IMR-90 (cell line): ENCODE measurements around the gene WEE1. TPM values are rescaled to one million over a fixed set of nuclear protein-coding genes. Genes with fewer than 3 reads are reported as not detected.

Experiments
- ATAC-seq: fragments of 200-7000 bp; cut with Tn5 transposase; 2 replicates; pipeline ENCODE4 v1.9.1; 2020; ENCODE audit warnings: low read depth, mild to moderate bottlenecking, moderate library complexity
- BruUV-seq: library from RNA; stranded (reverse); fragments of 400-500 nt; replicated peaks from 2 replicates; lab custom pipeline; 2021; lab: Mats Ljungman, UMichigan
- CTCF ChIA-PET: fragments of 300-600 bp; formaldehyde crosslinking; extraction: SDS; loops from one replicate; lab custom pipeline; 2021; ENCODE audit warnings: antibody characterized with exemption; lab: Yijun Ruan, JAX
- POLR2A ChIA-PET: fragments of 300-600 bp; sonication (Branson Sonifier 250); formaldehyde crosslinking; loops from one replicate; lab custom pipeline; 2022; ENCODE audit warnings: antibody characterized with exemption; ENCODE audit not compliant: unreplicated experiment; lab: Charles Lee
- DNase-seq: peaks from one replicate; pipeline ENCODE4 v3.0.0; 2013
- H2AFZ ChIP-seq: replicated peaks from 2 replicates; pipeline ENCODE3; 2013; ENCODE audit warnings: low read length, mild to moderate bottlenecking; ENCODE audit not compliant: poor library complexity
- H2AK5ac ChIP-seq: 2 replicates; pipeline ENCODE4 v1.6.1; 2013; ENCODE audit warnings: low read depth, low read length, inconsistent platforms
- H2AK9ac ChIP-seq: replicated peaks from 2 replicates; pipeline ENCODE3; 2013; ENCODE audit warnings: mild to moderate bottlenecking, low read depth, low read length, moderate library complexity; ENCODE audit not compliant: poor library complexity
- H2BK120ac ChIP-seq: 2 replicates; pipeline ENCODE4 v1.6.1; 2013; ENCODE audit warnings: low read depth, low read length, inconsistent platforms
- H2BK15ac ChIP-seq: 3 replicates; pipeline ENCODE4 v1.6.1; 2013; ENCODE audit warnings: low read depth, low read length, inconsistent platforms
- H2BK20ac ChIP-seq: 2 replicates; pipeline ENCODE4 v1.6.1; 2013; ENCODE audit warnings: low read depth, mild to moderate bottlenecking, inconsistent platforms, low read length, moderate library complexity
- H2BK5ac ChIP-seq: 2 replicates; pipeline ENCODE4 v1.6.1; 2013; ENCODE audit warnings: mild to moderate bottlenecking, low read depth, low read length, inconsistent platforms; ENCODE audit not compliant: poor library complexity, severe bottlenecking
- H3K14ac ChIP-seq: replicated peaks from 2 replicates; pipeline ENCODE4 v1.6.1; 2013; ENCODE audit warnings: low read depth, low read length, inconsistent platforms
- H3K18ac ChIP-seq: 2 replicates; pipeline ENCODE4 v1.6.1; 2013; ENCODE audit warnings: low read depth, low read length, control low read depth
- H3K23ac ChIP-seq: 2 replicates; pipeline ENCODE4 v1.6.1; 2013; ENCODE audit warnings: low read depth, low read length, inconsistent platforms
- H3K27ac ChIP-seq: 2 replicates; pipeline ENCODE4 v1.5.1; 2013; ENCODE audit warnings: mild to moderate bottlenecking, control low read depth, low read length; ENCODE audit not compliant: insufficient read depth
- H3K27me3 ChIP-seq: 2 replicates; pipeline ENCODE4 v1.6.1; 2013; ENCODE audit warnings: low read length; ENCODE audit not compliant: control insufficient read depth, insufficient read depth
- H3K36me3 ChIP-seq: 2 replicates; pipeline ENCODE4 v1.6.1; 2013; ENCODE audit warnings: low read length, mixed read lengths; ENCODE audit not compliant: control insufficient read depth, insufficient read depth
- H3K4ac ChIP-seq: 2 replicates; pipeline ENCODE4 v1.6.1; 2013; ENCODE audit warnings: low read depth, low read length, inconsistent platforms
- H3K4me1 ChIP-seq: 2 replicates; pipeline ENCODE4 v1.6.1; 2013; ENCODE audit warnings: low read length, mixed read lengths; ENCODE audit not compliant: control insufficient read depth, insufficient read depth
- H3K4me2 ChIP-seq: 2 replicates; pipeline ENCODE4 v1.6.1; 2013; ENCODE audit warnings: low read depth, mild to moderate bottlenecking, control low read depth, low read length, moderate library complexity
- H3K4me3 ChIP-seq: 2 replicates; pipeline ENCODE4 v1.5.1; 2013; ENCODE audit warnings: low read depth, mild to moderate bottlenecking, control low read depth, low read length, moderate library complexity; ENCODE audit not compliant: insufficient read depth
- H3K56ac ChIP-seq: 2 replicates; pipeline ENCODE4 v1.6.1; 2013; ENCODE audit warnings: low read length, inconsistent platforms; ENCODE audit not compliant: insufficient read depth; ENCODE audit errors: extremely low read depth
- H3K79me1 ChIP-seq, 2 experiments: 2 replicates each; pipeline ENCODE4 v1.6.1; 2013; ENCODE audit warnings: low read length in 2 of 2, inconsistent platforms in 1 of 2, low read depth in 1 of 2
- H3K9ac ChIP-seq: 2 replicates; pipeline ENCODE4 v1.6.1; 2013; ENCODE audit warnings: low read depth, low read length, control low read depth
- H3K9me1 ChIP-seq: 2 replicates; pipeline ENCODE4 v1.6.1; 2013; ENCODE audit warnings: low read length, inconsistent platforms; ENCODE audit not compliant: insufficient read depth
- H3K9me3 ChIP-seq: 2 replicates; pipeline ENCODE4 v1.6.1; 2013; ENCODE audit warnings: low read length; ENCODE audit not compliant: control insufficient read depth, insufficient read depth
- H4K20me1 ChIP-seq: 2 replicates; pipeline ENCODE4 v1.6.1; 2013; ENCODE audit warnings: low read length, inconsistent platforms; ENCODE audit not compliant: insufficient read depth
- H4K5ac ChIP-seq: 2 replicates; pipeline ENCODE4 v1.6.1; 2013; ENCODE audit warnings: mild to moderate bottlenecking, low read depth, low read length, control low read depth
- H4K8ac ChIP-seq, 2 experiments: 2 replicates each; pipeline ENCODE4 v1.6.1; 2013; ENCODE audit warnings: low read depth in 2 of 2, low read length in 2 of 2, control low read depth in 1 of 2, inconsistent platforms in 1 of 2
- H4K91ac ChIP-seq: 2 replicates; pipeline ENCODE4 v1.6.1; 2013; ENCODE audit warnings: low read depth, low read length, inconsistent platforms; ENCODE audit not compliant: insufficient read depth
- BHLHE40 ChIP-seq: fragments of 150-350 bp; IDR thresholded peaks from 2 replicates; pipeline ENCODE4 v1.6.1; 2016; ENCODE audit warnings: mild to moderate bottlenecking, low read depth, low read length
- CEBPB ChIP-seq: IDR thresholded peaks from 2 replicates; pipeline ENCODE4 v1.6.1; 2012; ENCODE audit warnings: low read depth, low read length, improper control_type of control experiment
- CHD1 ChIP-seq: IDR thresholded peaks from 2 replicates; pipeline ENCODE4 v1.6.1; 2012; ENCODE audit warnings: low read depth, low read length, improper control_type of control experiment
- ELK1 ChIP-seq: fragments of 150-350 bp; IDR thresholded peaks from 2 replicates; pipeline ENCODE4 v1.6.1; 2016; ENCODE audit warnings: low read depth, mild to moderate bottlenecking, low read length, moderate library complexity, borderline replicate concordance
- FOS ChIP-seq: fragments of 150-350 bp; IDR thresholded peaks from 2 replicates; pipeline ENCODE4 v1.6.1; 2016; ENCODE audit warnings: low read depth, low read length
- MAFK ChIP-seq: IDR thresholded peaks from 2 replicates; pipeline ENCODE4 v1.6.1; 2012; ENCODE audit warnings: low read depth, low read length, improper control_type of control experiment
- MAZ ChIP-seq: IDR thresholded peaks from 2 replicates; pipeline ENCODE4 v1.6.1; 2012; ENCODE audit warnings: low read depth, mild to moderate bottlenecking, low read length, improper control_type of control experiment, moderate library complexity, borderline replicate concordance
- MXI1 ChIP-seq: IDR thresholded peaks from 2 replicates; pipeline ENCODE4 v1.6.1; 2012; ENCODE audit warnings: low read depth, mild to moderate bottlenecking, low read length, moderate library complexity, borderline replicate concordance
- NFE2L2 ChIP-seq: fragments of 150-350 bp; IDR thresholded peaks from 2 replicates; pipeline ENCODE4 v1.6.1; 2016; ENCODE audit warnings: low read depth, mild to moderate bottlenecking, low read length
- RCOR1 ChIP-seq: IDR thresholded peaks from 2 replicates; pipeline ENCODE4 v1.6.1; 2012; ENCODE audit warnings: mild to moderate bottlenecking, low read length, improper control_type of control experiment; ENCODE audit not compliant: insufficient replicate concordance
- RFX5 ChIP-seq: IDR thresholded peaks from 2 replicates; pipeline ENCODE4 v1.8.0; 2012; ENCODE audit warnings: low read depth, mild to moderate bottlenecking, low read length, moderate library complexity
- SMC3 ChIP-seq: fragments of 150-350 bp; IDR thresholded peaks from 2 replicates; pipeline ENCODE4 v1.6.1; 2016; ENCODE audit warnings: low read depth, mild to moderate bottlenecking, antibody characterized with exemption, low read length, moderate library complexity
- USF2 ChIP-seq: fragments of 150-350 bp; IDR thresholded peaks from 2 replicates; pipeline ENCODE4 v1.6.1; 2017; ENCODE audit warnings: mild to moderate bottlenecking, antibody characterized with exemption, low read length, low read depth
- WGBS, 2 experiments: methylation state at CpG; one replicate each; pipeline versions ENCODE4 v1.1.5 to v1.1.7; 2013; ENCODE audit warnings: missing lambda C conversion rate in 2 of 2; ENCODE audit not compliant: insufficient read length in 1 of 2; ENCODE audit errors: extremely low coverage in 2 of 2; 5-methylcytosine and 5-hydroxymethylcytosine counted together
- dilution Hi-C: fragments of 300-500 bp; cut with HindIII; formaldehyde crosslinking; loops from one replicate; pipeline ENCODE4 v1.14.3; 2018; ENCODE audit warnings: low sequenced_read_pairs; ENCODE audit not compliant: unreplicated experiment
- in situ Hi-C: fragments of 300-500 bp; cut with MboI; formaldehyde crosslinking; loops from 3 replicates; pipeline ENCODE4 v1.14.3; 2019; ENCODE audit warnings: low sequenced_read_pairs, inconsistent platforms, mixed read lengths
- intact Hi-C: fragments of 100-400 bp; cut with micrococcal nuclease; formaldehyde crosslinking; loops from 2 replicates; pipeline ENCODE4 v1.10.0; 2022
- polyA plus RNA-seq, 3 experiments: library from polyadenylated mRNA; depleted of rRNA; stranded (reverse); fragments of >200 nt; gene quantifications; 2 replicates each; pipeline ENCODE4 v1.2.3, GENCODE V29; 2012; ENCODE audit warnings: low replicate concordance in 1 of 3
- total RNA-seq: library from RNA; depleted of rRNA; stranded (reverse); fragments of >200 nt; gene quantifications from 2 replicates; pipeline ENCODE4 v1.2.3, GENCODE V29; 2012

Gene WEE1
- total and polyA plus RNA-seq, 2 of the 4 experiments (the other 2 are of a cell fraction), result 26.5 to 29.2 TPM

GRCh38 chr11:9565822-9566560, 7.5 kb upstream of the WEE1 start:
- Histone ChIP-seq H2AFZ (peak overlapping the region; percentile 15), H2BK120ac (peak overlapping the region; percentile 94), H3K14ac (peak overlapping the region; percentile 81), H3K18ac (peak overlapping the region; percentile 86), H4K20me1 (no peaks in the 10 kb centered on the region), H3K23ac (peak overlapping the region; percentile 62; the same call in 1 of the 2 replicates), H4K8ac (peak overlapping the region; percentile 5 to 92), H2AK5ac (peak overlapping the region; percentile 69; the same call in 1 of the 2 replicates), H4K5ac (peak overlapping the region; percentile 74), H2BK20ac (peak overlapping the region; percentile 96), H3K4me1 (peaks cover 8% of the 10 kb centered on the region), H3K56ac (peak overlapping the region; percentile 92), H3K9me3 (no peaks in the 10 kb centered on the region), H2BK5ac (peak overlapping the region; percentile 95), H3K27me3 (no peaks in the 10 kb centered on the region), H3K9ac (peak overlapping the region; percentile 73), H4K91ac (peak overlapping the region; percentile 80), H3K4me2 (peak overlapping the region; percentile 77), H3K36me3 (no peaks in the 10 kb centered on the region), H3K4me3 (no peak overlapping the region), H3K27ac (peak overlapping the region; percentile 94), H3K9me1 (peaks cover 13% of the 10 kb centered on the region), H2AK9ac (peak overlapping the region; percentile 5), H3K79me1 (peaks cover 3 to 24% of the 10 kb centered on the region in 2 experiments; a peak in 3 of 4 replicates), H2BK15ac (peak overlapping the region; percentile 83; the same call in 1 of the 3 replicates), H3K4ac (peak overlapping the region; percentile 92)
- no TSS peak for BruUV-seq
- ATAC-seq (peak; percentile 86), DNase-seq (peak; percentile 100)
- intact Hi-C loops (no loop called here), in situ Hi-C loops (no loop called here), dilution Hi-C loops (no loop called here)
- POLR2A ChIA-PET, result interaction anchor here (0.7 kb wide), 1 partner anchor 43 kb away, joined by 4 read pairs; no protein-coding TSS in a partner anchor
- WGBS, 2 experiments, result 0% methylated on average over 3 of the region's 7 CpGs; no CpG with 5 or more reads in 1 of the 2 experiments
- CTCF ChIA-PET, result interaction anchor here (0.6 to 1.2 kb wide), 3 partner anchors 17 to 460 kb away, joined by 3 to 5 read pairs (median 3); no protein-coding TSS in a partner anchor
- peak; percentile 100 for TF ChIP-seq FOS
- TF ChIP-seq MAZ, result peak; percentile 63; the same call in 1 of the 2 replicates
- peak; percentile 79 for TF ChIP-seq CEBPB
- TF ChIP-seq RFX5, result no peak
- no peak for TF ChIP-seq CHD1
- TF ChIP-seq NFE2L2, result peak; percentile 71; the same call in 1 of the 2 replicates
- no peak for TF ChIP-seq SMC3
- TF ChIP-seq BHLHE40, result peak; percentile 52; the same call in 1 of the 2 replicates
- TF ChIP-seq MAFK, result peak; percentile 79
- TF ChIP-seq ELK1, result no peak
- TF ChIP-seq USF2, result no peak
- TF ChIP-seq RCOR1, result no peak
- TF ChIP-seq MXI1, result no peak
